GM19372 (cell line): ENCODE data around the gene CDC42BPA.

ENCODE experiments used
- ATAC-seq: cut with Tn5 transposase; IDR thresholded peaks from one replicate; pipeline ENCODE4 v1.9.1; 2021; ENCODE audit warnings: mild to moderate bottlenecking, low read depth, moderate library complexity; ENCODE audit not compliant: unreplicated experiment

Gene CDC42BPA

GRCh38 chr1:226940029-226940805 is 378.1 kb downstream of the CDC42BPA start, which contains the start of gene COQ8A:
Gene COQ8A, plus strand, starts transcription at chr1:226940294. Its CDS starts 21,092 bp downstream, at chr1:226961386.
- ATAC-seq, result peak; percentile 90
